H1 (cell line): Measurements from ENCODE around the gene NEO1. TPM values are rescaled to one million over a fixed set of nuclear protein-coding genes. Genes with fewer than 3 reads are reported as not detected.

Experiments
- CTCF ChIA-PET: fragments of 300-600 bp; sonication (Branson Sonifier 250); formaldehyde crosslinking; loops from one replicate; lab custom pipeline; 2021; ENCODE audit not compliant: partially characterized antibody; lab: Charles Lee
- POLR2A ChIA-PET: fragments of 300-600 bp; sonication (Branson Sonifier 250); formaldehyde crosslinking; loops from one replicate; lab custom pipeline; 2021; ENCODE audit warnings: inconsistent platforms; ENCODE audit not compliant: partially characterized antibody; lab: Charles Lee
- DNase-seq, 2 experiments: peaks; one replicate each; pipeline versions ENCODE4 v3.0.0 to v3.0.0-alpha.2; 2010 to 2022; ENCODE audit warnings: low spot score in 2 of 2, low read depth in 1 of 2, mixed read lengths in 1 of 2
- FAIRE-seq: peaks from 2 replicates; lab custom pipeline; 2011; peaks lifted over from hg19 to GRCh38; lab: Jason Lieb, UNC
- H2AFZ ChIP-seq: 2 replicates; pipeline ENCODE4 v1.8.1; 2012; ENCODE audit warnings: low read length, inconsistent platforms
- H2AK5ac ChIP-seq: 2 replicates; pipeline ENCODE4 v1.6.1; 2013; ENCODE audit warnings: low read depth, low read length
- H2BK120ac ChIP-seq: replicated peaks from 2 replicates; pipeline ENCODE3; 2013; ENCODE audit warnings: low read depth, low read length, inconsistent platforms
- H2BK12ac ChIP-seq: 2 replicates; pipeline ENCODE4 v1.6.1; 2013; ENCODE audit warnings: low read depth, low read length
- H2BK15ac ChIP-seq: 2 replicates; pipeline ENCODE4 v1.6.1; 2013; ENCODE audit warnings: low read length
- H2BK20ac ChIP-seq: 2 replicates; pipeline ENCODE4 v1.6.1; 2013; ENCODE audit warnings: low read length
- H2BK5ac ChIP-seq: 2 replicates; pipeline ENCODE4 v1.6.1; 2013; ENCODE audit warnings: low read depth, low read length
- H3K14ac ChIP-seq: 2 replicates; pipeline ENCODE4 v1.6.1; 2013; ENCODE audit warnings: inconsistent platforms; ENCODE audit not compliant: insufficient read length
- H3K18ac ChIP-seq: 2 replicates; pipeline ENCODE4 v1.6.1; 2013; ENCODE audit warnings: low read length; ENCODE audit errors: extremely low read depth
- H3K23ac ChIP-seq: 2 replicates; pipeline ENCODE4 v1.6.1; 2013; ENCODE audit warnings: inconsistent platforms; ENCODE audit not compliant: insufficient read length
- H3K23me2 ChIP-seq: 2 replicates; pipeline ENCODE4 v1.6.1; 2013; ENCODE audit warnings: low read depth, low read length
- H3K27ac ChIP-seq: 2 replicates; pipeline ENCODE4 v1.6.1; 2011; ENCODE audit warnings: low read depth, low read length, inconsistent platforms
- H3K27me3 ChIP-seq, 4 experiments: replicated peaks in 1 of 4; 1 replicate in 1 of 4; 2 replicates in 3 of 4; pipeline versions ENCODE4 v1.6.1 to v1.8.1; 2011 to 2013; ENCODE audit warnings: low read length in 3 of 4, mild to moderate bottlenecking in 3 of 4, inconsistent platforms in 2 of 4, mixed read lengths in 2 of 4, moderate library complexity in 1 of 4; ENCODE audit not compliant: control insufficient read depth in 3 of 4, insufficient read depth in 3 of 4; ENCODE audit errors: extremely low read depth in 1 of 4
- H3K36me3 ChIP-seq, 4 experiments: 2 replicates each; pipeline versions ENCODE4 v1.6.1 to v1.8.1; 2011 to 2013; ENCODE audit warnings: mild to moderate bottlenecking in 4 of 4, low read length in 3 of 4, moderate library complexity in 2 of 4, control low read depth in 1 of 4, inconsistent platforms in 1 of 4; ENCODE audit not compliant: insufficient read depth in 4 of 4, control insufficient read depth in 2 of 4
- H3K4ac ChIP-seq: replicated peaks from 2 replicates; pipeline ENCODE3; 2013; ENCODE audit warnings: low read length, low read depth, mixed read lengths, inconsistent platforms; ENCODE audit not compliant: insufficient read length
- H3K4me1 ChIP-seq, 4 experiments: replicated peaks in 1 of 4; 1 replicate in 1 of 4; 2 replicates in 3 of 4; pipeline versions ENCODE4 v1.6.1 to v1.8.1; 2011 to 2013; ENCODE audit warnings: low read length in 3 of 4, inconsistent platforms in 2 of 4, mixed read lengths in 1 of 4; ENCODE audit not compliant: insufficient read depth in 4 of 4, control insufficient read depth in 3 of 4
- H3K4me2 ChIP-seq, 2 experiments: 2 replicates each; pipeline versions ENCODE4 v1.6.1 to v1.8.1; 2011 to 2013; ENCODE audit warnings: low read depth in 2 of 2, low read length in 2 of 2, control low read depth in 1 of 2, inconsistent platforms in 1 of 2, mild to moderate bottlenecking in 1 of 2; ENCODE audit not compliant: insufficient read depth in 1 of 2
- H3K4me3 ChIP-seq, 4 experiments: fragments of 200-600, 300-600 bp in 1 of 4; sonication (generic), shearing (Covaris generic), sonication (Bioruptor Twin) in 1 of 4; 2 replicates each; pipeline versions ENCODE4 v1.5.1 to v1.8.1; 2011 to 2016; ENCODE audit warnings: low read length in 4 of 4, low read depth in 3 of 4, control low read depth in 2 of 4, inconsistent platforms in 2 of 4, mild to moderate bottlenecking in 2 of 4, mixed read lengths in 1 of 4, moderate library complexity in 1 of 4; ENCODE audit not compliant: insufficient read depth in 2 of 4; ENCODE audit errors: extremely low read depth in 1 of 4
- H3K56ac ChIP-seq: replicated peaks from 2 replicates; pipeline ENCODE3; 2013; ENCODE audit warnings: low read depth, mild to moderate bottlenecking, mixed read lengths, low read length, inconsistent platforms; ENCODE audit not compliant: insufficient read length
- H3K79me1 ChIP-seq: 2 replicates; pipeline ENCODE4 v1.6.1; 2013; ENCODE audit warnings: low read depth, low read length, control low read depth
- H3K79me2 ChIP-seq, 2 experiments: 2 replicates each; pipeline versions ENCODE4 v1.6.1 to v1.8.1; 2012 to 2013; ENCODE audit warnings: low read length in 2 of 2, mild to moderate bottlenecking in 2 of 2, inconsistent platforms in 1 of 2; ENCODE audit not compliant: insufficient read depth in 2 of 2, control insufficient read depth in 1 of 2
- H3K9ac ChIP-seq, 4 experiments: replicated peaks in 1 of 4; 1 replicate in 1 of 4; 2 replicates in 3 of 4; pipeline versions ENCODE4 v1.6.1 to v1.8.1; 2011 to 2013; ENCODE audit warnings: low read depth in 3 of 4, low read length in 3 of 4, control low read depth in 2 of 4, mild to moderate bottlenecking in 2 of 4, moderate library complexity in 2 of 4, inconsistent platforms in 1 of 4; ENCODE audit errors: extremely low read depth in 1 of 4
- H3K9me3 ChIP-seq, 2 experiments: 2 replicates each; pipeline versions ENCODE4 v1.6.1 to v1.8.1; 2012 to 2013; ENCODE audit warnings: mild to moderate bottlenecking in 2 of 2, moderate library complexity in 2 of 2, control low read depth in 1 of 2, inconsistent platforms in 1 of 2, low read depth in 1 of 2, low read length in 1 of 2, mixed read lengths in 1 of 2; ENCODE audit not compliant: insufficient read depth in 2 of 2
- H4K20me1 ChIP-seq, 2 experiments: replicated peaks in 1 of 2; 2 replicates each; pipeline versions ENCODE3 to v1.8.1; 2011 to 2013; ENCODE audit warnings: inconsistent platforms in 2 of 2, low read length in 2 of 2, mild to moderate bottlenecking in 1 of 2; ENCODE audit not compliant: insufficient read depth in 2 of 2, control insufficient read depth in 1 of 2
- H4K5ac ChIP-seq: 2 replicates; pipeline ENCODE4 v1.6.1; 2013; ENCODE audit warnings: low read length, low read depth, mixed read lengths, inconsistent platforms; ENCODE audit not compliant: insufficient read length
- H4K8ac ChIP-seq: 2 replicates; pipeline ENCODE4 v1.8.0; 2013; ENCODE audit warnings: mild to moderate bottlenecking, moderate library complexity, low read length, inconsistent platforms; ENCODE audit not compliant: insufficient read depth; ENCODE audit errors: extremely low read depth
- H4K91ac ChIP-seq: replicated peaks from 2 replicates; pipeline ENCODE3; 2013; ENCODE audit warnings: low read length, mixed read lengths, inconsistent platforms; ENCODE audit not compliant: insufficient read length
- BCL11A ChIP-seq, 2 experiments: IDR thresholded peaks; one replicate each; pipeline ENCODE4 v1.6.1; 2011; ENCODE audit warnings: low read depth in 2 of 2, low read length in 2 of 2, mild to moderate bottlenecking in 2 of 2
- CBX5 ChIP-seq: fragments of 300-800, 300-1000 bp; sonication (generic); IDR thresholded peaks from 2 replicates; pipeline ENCODE4 v1.7.1; 2016; ENCODE audit warnings: antibody characterized with exemption, low read length, low read depth
- CEBPB ChIP-seq: IDR thresholded peaks from 2 replicates; pipeline ENCODE4 v1.6.1; 2012; ENCODE audit warnings: low read depth, low read length
- GABPA ChIP-seq: IDR thresholded peaks from 2 replicates; pipeline ENCODE4 v1.6.1; 2011; ENCODE audit warnings: mild to moderate bottlenecking, low read length, moderate library complexity, borderline replicate concordance; ENCODE audit not compliant: insufficient read depth
- NANOG ChIP-seq: IDR thresholded peaks from 2 replicates; pipeline ENCODE4 v1.6.1; 2011; ENCODE audit warnings: low read length, low read depth, mild to moderate bottlenecking, inconsistent platforms; ENCODE audit not compliant: insufficient read depth, poor library complexity, severe bottlenecking
- POU5F1 ChIP-seq: IDR thresholded peaks from 2 replicates; pipeline ENCODE4 v1.6.1; 2011; ENCODE audit warnings: low read depth, mild to moderate bottlenecking, low read length, moderate library complexity
- SIN3A ChIP-seq, 2 experiments: IDR thresholded peaks in 1 of 2; conservative IDR thresholded peaks in 1 of 2; 2 replicates each; pipeline ENCODE4 v1.6.1; 2011 to 2012; ENCODE audit warnings: low read length in 2 of 2, improper control_type of control experiment in 1 of 2, low read depth in 1 of 2, mild to moderate bottlenecking in 1 of 2
- SP4 ChIP-seq: IDR thresholded peaks from 2 replicates; pipeline ENCODE4 v1.6.1; 2012; ENCODE audit warnings: low read length, inconsistent platforms
- SRF ChIP-seq: IDR thresholded peaks from 2 replicates; pipeline ENCODE4 v1.6.1; 2011; ENCODE audit warnings: mild to moderate bottlenecking, low read depth, low read length, moderate library complexity
- WGBS, 2 experiments: shearing (Covaris generic) in 1 of 2; methylation state at CpG; one replicate each; pipeline versions ENCODE4 v1.1.6 to v1.1.7; 2013 to 2015; ENCODE audit warnings: low lambda C conversion rate in 2 of 2, mixed read lengths in 2 of 2, inconsistent platforms in 1 of 2, low coverage in 1 of 2, missing lambda C conversion rate in 1 of 2; ENCODE audit not compliant: insufficient replicate concordance in 2 of 2, insufficient coverage in 1 of 2, insufficient read length in 1 of 2; ENCODE audit errors: extremely low coverage in 1 of 2, missing lambda C conversion rate in 1 of 2; 5-methylcytosine and 5-hydroxymethylcytosine counted together
- polyA plus RNA-seq, 7 experiments: library from polyadenylated mRNA; depleted of rRNA in 3 of 7; stranded (reverse) in 5 of 7; unstranded in 2 of 7; fragments of >200 nt in 5 of 7; fragments of 200-250 nt in 2 of 7; gene quantifications; 1 replicate in 5 of 7; 2 replicates in 1 of 7; 4 replicates in 1 of 7; pipeline versions ENCODE4 v1.2.1 to v1.2.3, GENCODE V29; 2011 to 2013; ENCODE audit warnings: missing spikeins in 2 of 7, mixed read lengths in 2 of 7
- total RNA-seq: library from RNA; stranded (reverse); fragmentation: NEBNext Ultra II Directional; extraction: Animal tissue kit (Norgen Biotek cat#: 25700); gene quantifications from 2 replicates; pipeline ENCODE4 v1.2.1, GENCODE V29; 2021
- TF ChIP-seq, protein P1 (sequence below): IDR thresholded peaks from 2 replicates; pipeline ENCODE4 v1.6.1; 2012; ENCODE audit warnings: inconsistent platforms
- TF ChIP-seq, protein P2 (sequence below): IDR thresholded peaks from 2 replicates; pipeline ENCODE4 v1.6.1; 2011; ENCODE audit warnings: low read length, improper control_type of control experiment

NEO1 gene
- total and polyA plus RNA-seq, 2 of the 8 experiments (the other 6 are each of a cell fraction or from before 2014, with no cell fraction given): 36.0 to 51.0 TPM

DNA sequence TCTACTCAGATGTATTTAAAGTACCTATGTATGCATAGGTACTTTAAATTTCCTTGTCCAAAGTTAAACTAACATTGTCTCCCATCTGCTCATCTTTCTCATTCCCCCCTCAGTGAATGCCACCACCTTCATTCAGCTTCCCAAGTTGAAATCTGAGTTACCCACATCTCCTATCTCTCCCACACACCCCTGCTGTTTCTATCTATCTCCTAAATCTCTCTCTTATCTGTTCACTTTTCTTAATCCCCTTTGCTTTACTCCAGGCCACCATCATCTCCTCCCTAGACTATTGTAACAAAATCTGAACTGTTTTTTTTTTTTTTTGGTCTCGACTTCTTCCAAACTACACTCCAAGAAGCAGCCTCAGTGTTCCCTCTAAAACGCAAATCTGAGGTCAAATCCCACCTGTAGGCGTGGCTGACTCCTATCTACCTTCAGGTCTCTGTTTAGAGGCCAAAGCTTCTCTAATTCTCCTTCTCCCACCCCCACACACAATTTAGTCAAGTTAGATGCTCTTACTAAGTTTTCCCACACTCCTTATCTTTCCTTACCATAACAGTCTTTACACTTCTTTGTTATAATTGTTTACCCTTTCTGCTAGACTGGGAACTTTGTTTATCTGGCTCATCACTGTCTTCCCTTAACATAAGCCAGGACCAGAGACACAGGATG lies 3.5 kb upstream of the NEO1 start:
- H3K4ac ChIP-seq: no peak overlapping the region
- no peak overlapping the region for H2BK15ac ChIP-seq
- H3K9ac ChIP-seq: no peak overlapping the region
- H3K4me1 ChIP-seq: peaks cover 0 to 5% (median under 1%) of the 10 kb centered on the region in 4 experiments; a peak in 2 of 7 replicates
- peaks cover 0 to 6% of the 10 kb centered on the region in 2 experiments; a peak in 2 of 4 replicates for H3K79me2 ChIP-seq
- no peaks in the 10 kb centered on the region for H3K27me3 ChIP-seq
- H2AFZ ChIP-seq: no peak overlapping the region
- TF ChIP-seq SP4 (no peak), GABPA (no peak), SIN3A (conservative IDR thresholded peaks at IDR 0.05 in 1 of 2, IDR thresholded peaks at IDR 0.05 in 1 of 2; ENCODE audit: low read depth in 1 of 2, low read length in 2 of 2) (no peak), NANOG (no peak), POU5F1 (no peak), BCL11A (IDR thresholded peaks at IDR 0.05; ENCODE audit: low read depth in 2 of 2, low read length in 2 of 2) (no peak), CEBPB (no peak), SRF (no peak), CBX5 (no peak)
- TF ChIP-seq, protein P1, sequence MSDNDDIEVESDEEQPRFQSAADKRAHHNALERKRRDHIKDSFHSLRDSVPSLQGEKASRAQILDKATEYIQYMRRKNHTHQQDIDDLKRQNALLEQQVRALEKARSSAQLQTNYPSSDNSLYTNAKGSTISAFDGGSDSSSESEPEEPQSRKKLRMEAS: no peak
- TF ChIP-seq, protein P2, sequence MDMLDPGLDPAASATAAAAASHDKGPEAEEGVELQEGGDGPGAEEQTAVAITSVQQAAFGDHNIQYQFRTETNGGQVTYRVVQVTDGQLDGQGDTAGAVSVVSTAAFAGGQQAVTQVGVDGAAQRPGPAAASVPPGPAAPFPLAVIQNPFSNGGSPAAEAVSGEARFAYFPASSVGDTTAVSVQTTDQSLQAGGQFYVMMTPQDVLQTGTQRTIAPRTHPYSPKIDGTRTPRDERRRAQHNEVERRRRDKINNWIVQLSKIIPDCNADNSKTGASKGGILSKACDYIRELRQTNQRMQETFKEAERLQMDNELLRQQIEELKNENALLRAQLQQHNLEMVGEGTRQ: no peak
- TF ChIP-seq, all 59 proteins: peak for 0
- DNase-seq (no peak), FAIRE-seq (no peak)
- H2AK5ac ChIP-seq: no peak overlapping the region
- H4K5ac ChIP-seq: no peak overlapping the region
- WGBS, 2 experiments: 55% methylated on average over 2 of the region's 3 CpGs; no CpG with 5 or more reads in 1 of the 2 experiments
- ChIA-PET CTCF (no interaction called here), POLR2A (no interaction called here)
- no peak overlapping the region for H3K23ac ChIP-seq
- no peak overlapping the region for H2BK12ac ChIP-seq
- H3K18ac ChIP-seq: no peak overlapping the region
- H2BK20ac ChIP-seq: no peak overlapping the region
- no peak overlapping the region for H3K4me2 ChIP-seq
- no peak overlapping the region for H2BK120ac ChIP-seq
- H3K4me3 ChIP-seq: no peak overlapping the region
- H3K27ac ChIP-seq: no peak overlapping the region
- no peak overlapping the region for H3K14ac ChIP-seq
- no peak overlapping the region for H2BK5ac ChIP-seq
- peaks cover 4% of the 10 kb centered on the region for H3K23me2 ChIP-seq
- peaks cover 0 to under 1% of the 10 kb centered on the region in 2 experiments for H4K20me1 ChIP-seq
- no peak overlapping the region for H4K8ac ChIP-seq
- H3K36me3 ChIP-seq: no peaks in the 10 kb centered on the region
- no peak overlapping the region for H3K56ac ChIP-seq
- no peak overlapping the region for H4K91ac ChIP-seq
- H3K79me1 ChIP-seq: no peaks in the 10 kb centered on the region
- H3K9me3 ChIP-seq: no peaks in the 10 kb centered on the region
